Sigmoid colon (tissue), 7 donors: Measurements from ENCODE around the gene FSD1. TPM values are rescaled to one million over a fixed set of nuclear protein-coding genes. Genes with fewer than 3 reads are reported as not detected.

Experiments used
- DNase-seq: peaks from one replicate; pipeline ENCODE4 v3.0.0-alpha.2; 2019
- H3K27ac ChIP-seq, 4 donors: fragments of 200-600 bp; sonication (generic); one replicate each; pipeline ENCODE4 v1.5.1; 2016 to 2019; ENCODE audit warnings: mild to moderate bottlenecking in 1 of 4
- H3K27me3 ChIP-seq, 3 donors: fragments of 200-600 bp; sonication (generic); one replicate each; pipeline ENCODE4 v1.5.1; 2019; ENCODE audit warnings: mild to moderate bottlenecking in 1 of 3
- H3K36me3 ChIP-seq, 4 donors: fragments of 200-600 bp; sonication (generic); one replicate each; pipeline ENCODE4 v1.5.1; 2016 to 2019
- H3K4me1 ChIP-seq, 4 donors: fragments of 200-600 bp; sonication (generic); one replicate each; pipeline ENCODE4 v1.5.1; 2017 to 2019
- H3K4me3 ChIP-seq, 4 donors: fragments of 200-600 bp; sonication (generic); one replicate each; pipeline ENCODE4 v1.5.1; 2017 to 2019; ENCODE audit warnings: mild to moderate bottlenecking in 2 of 4, moderate library complexity in 1 of 4
- H3K9me3 ChIP-seq, 4 donors: fragments of 200-600 bp in 3 of 4; sonication (generic) in 3 of 4; one replicate each; pipeline versions ENCODE4 v1.5.1 to v1.6.1; 2013 to 2019
- EP300 ChIP-seq, 4 donors: sonication (generic); formaldehyde crosslinking; IDR thresholded peaks; one replicate each; pipeline ENCODE4 v1.6.1; 2017; ENCODE audit warnings: antibody characterized with exemption in 4 of 4
- POLR2A ChIP-seq, 2 donors: fragments of 450-650 bp; IDR thresholded peaks; one replicate each; pipeline ENCODE4 v1.6.1; 2016; ENCODE audit warnings: antibody characterized with exemption in 2 of 2, mild to moderate bottlenecking in 2 of 2, moderate library complexity in 2 of 2
- POLR2AphosphoS5 ChIP-seq, 4 donors: sonication (generic); formaldehyde crosslinking; IDR thresholded peaks; one replicate each; pipeline ENCODE4 v1.6.1; 2017; ENCODE audit warnings: antibody characterized with exemption in 4 of 4
- WGBS, 2 donors: extraction: QIAGEN DNeasy Blood & Tissue Kit; methylation state at CpG; one replicate each; pipeline ENCODE4 v1.1.7; 2013; 5-methylcytosine and 5-hydroxymethylcytosine counted together
- intact Hi-C: fragments of 100-400 bp; cut with DNase I; formaldehyde crosslinking; loops from one replicate; pipeline ENCODE4 v1.15.1; 2023
- polyA plus RNA-seq, 3 donors: library from polyadenylated mRNA; stranded (reverse); fragments of 200-250 nt; gene quantifications; one replicate each; pipeline ENCODE4 v1.2.3, GENCODE V29; 2013
- total RNA-seq, 4 donors: library from RNA; depleted of rRNA; stranded (reverse); fragments of >200 nt; gene quantifications; one replicate each; pipeline ENCODE4 v1.1.0, GENCODE V29; 2016
- TF ChIP-seq, protein P1 (sequence below), 4 experiments: fragments of 450-650 bp in 3 of 4; fragments of 200-600 bp in 1 of 4; IDR thresholded peaks; one replicate each; pipeline ENCODE4 v1.5.1; 2016 to 2019; ENCODE audit warnings: antibody characterized with exemption in 4 of 4, mild to moderate bottlenecking in 3 of 4, moderate library complexity in 2 of 4
- donor health status: healthy with polysubstance abuse.
- donor health status: Bipolar disorder and iron deficiency.
- donor health status: healthy.

The FSD1 gene
- total and polyA plus RNA-seq, 7 donors, result 1.1 to 2.6 (median 1.5) TPM; not detected in 3

GRCh38 chr19:4359627-4360000 lies 55.2 kb downstream of the FSD1 start:
- intact Hi-C loops, result no loop called here
- Histone ChIP-seq H3K4me3 (no peak overlapping the region), H3K4me1 (peaks cover 0 to 12% (median 5%) of the 10 kb centered on the region in 4 donors), H3K27me3 (no peaks in the 10 kb centered on the region), H3K27ac (peak overlapping the region in 2 of 4 donors; percentile 16 to 49), H3K9me3 (no peaks in the 10 kb centered on the region), H3K36me3 (peaks cover 20 to 73% (median 34%) of the 10 kb centered on the region in 4 donors)
- peak; percentile 71 for DNase-seq
- 82 to 86% methylated on average over 13 of the region's 13 CpGs for WGBS, 2 donors
- TF ChIP-seq POLR2A (IDR thresholded peaks at IDR 0.05) (no peak), EP300 (IDR thresholded peaks at IDR 0.05) (no peak), POLR2AphosphoS5 (IDR thresholded peaks at IDR 0.05) (no peak)
- TF ChIP-seq, protein P1, sequence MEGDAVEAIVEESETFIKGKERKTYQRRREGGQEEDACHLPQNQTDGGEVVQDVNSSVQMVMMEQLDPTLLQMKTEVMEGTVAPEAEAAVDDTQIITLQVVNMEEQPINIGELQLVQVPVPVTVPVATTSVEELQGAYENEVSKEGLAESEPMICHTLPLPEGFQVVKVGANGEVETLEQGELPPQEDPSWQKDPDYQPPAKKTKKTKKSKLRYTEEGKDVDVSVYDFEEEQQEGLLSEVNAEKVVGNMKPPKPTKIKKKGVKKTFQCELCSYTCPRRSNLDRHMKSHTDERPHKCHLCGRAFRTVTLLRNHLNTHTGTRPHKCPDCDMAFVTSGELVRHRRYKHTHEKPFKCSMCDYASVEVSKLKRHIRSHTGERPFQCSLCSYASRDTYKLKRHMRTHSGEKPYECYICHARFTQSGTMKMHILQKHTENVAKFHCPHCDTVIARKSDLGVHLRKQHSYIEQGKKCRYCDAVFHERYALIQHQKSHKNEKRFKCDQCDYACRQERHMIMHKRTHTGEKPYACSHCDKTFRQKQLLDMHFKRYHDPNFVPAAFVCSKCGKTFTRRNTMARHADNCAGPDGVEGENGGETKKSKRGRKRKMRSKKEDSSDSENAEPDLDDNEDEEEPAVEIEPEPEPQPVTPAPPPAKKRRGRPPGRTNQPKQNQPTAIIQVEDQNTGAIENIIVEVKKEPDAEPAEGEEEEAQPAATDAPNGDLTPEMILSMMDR (IDR thresholded peaks at IDR 0.05), result no peak

GRCh38 chr19:4360081-4360569 lies 55.7 kb downstream of the FSD1 start:
- H3K27ac ChIP-seq, result peak overlapping the region in 3 of 4 donors; percentile 22 to 49 (median 42)
- no peak for DNase-seq
- no peak overlapping the region for H3K4me3 ChIP-seq
- TF ChIP-seq POLR2A (IDR thresholded peaks at IDR 0.05), result no peak
- TF ChIP-seq POLR2AphosphoS5 (IDR thresholded peaks at IDR 0.05), result no peak
- no peak for TF ChIP-seq EP300 (IDR thresholded peaks at IDR 0.05)
- TF ChIP-seq, protein P1 (IDR thresholded peaks at IDR 0.05), result no peak
- intact Hi-C loops, result no loop called here
- no peaks in the 10 kb centered on the region for H3K27me3 ChIP-seq
- 76 to 78% methylated on average over 9 of the region's 9 CpGs for WGBS, 2 donors
- peaks cover 20 to 76% (median 36%) of the 10 kb centered on the region in 4 donors for H3K36me3 ChIP-seq
- H3K9me3 ChIP-seq, result no peaks in the 10 kb centered on the region
- H3K4me1 ChIP-seq, result peaks cover 0 to 12% (median 5%) of the 10 kb centered on the region in 4 donors

GRCh38 chr19:4360641-4361151 lies 56.3 kb downstream of the FSD1 start:
- H3K4me1 ChIP-seq, result peaks cover 0 to 12% (median 5%) of the 10 kb centered on the region in 4 donors
- intact Hi-C loops, result no loop called here
- TF ChIP-seq POLR2AphosphoS5 (IDR thresholded peaks at IDR 0.05), result peak in 2 of 4 donors; percentile 17 to 18
- TF ChIP-seq, protein P1 (IDR thresholded peaks at IDR 0.05), result no peak
- peak; percentile 79 for DNase-seq
- H3K4me3 ChIP-seq, result no peak overlapping the region
- WGBS, 2 donors, result 68 to 81% methylated on average over 12 of the region's 12 CpGs
- H3K36me3 ChIP-seq, result peaks cover 24 to 81% (median 38%) of the 10 kb centered on the region in 4 donors
- H3K27me3 ChIP-seq, result no peaks in the 10 kb centered on the region
- peak overlapping the region in 3 of 4 donors; percentile 22 to 49 (median 42) for H3K27ac ChIP-seq
- H3K9me3 ChIP-seq, result no peaks in the 10 kb centered on the region

DNA sequence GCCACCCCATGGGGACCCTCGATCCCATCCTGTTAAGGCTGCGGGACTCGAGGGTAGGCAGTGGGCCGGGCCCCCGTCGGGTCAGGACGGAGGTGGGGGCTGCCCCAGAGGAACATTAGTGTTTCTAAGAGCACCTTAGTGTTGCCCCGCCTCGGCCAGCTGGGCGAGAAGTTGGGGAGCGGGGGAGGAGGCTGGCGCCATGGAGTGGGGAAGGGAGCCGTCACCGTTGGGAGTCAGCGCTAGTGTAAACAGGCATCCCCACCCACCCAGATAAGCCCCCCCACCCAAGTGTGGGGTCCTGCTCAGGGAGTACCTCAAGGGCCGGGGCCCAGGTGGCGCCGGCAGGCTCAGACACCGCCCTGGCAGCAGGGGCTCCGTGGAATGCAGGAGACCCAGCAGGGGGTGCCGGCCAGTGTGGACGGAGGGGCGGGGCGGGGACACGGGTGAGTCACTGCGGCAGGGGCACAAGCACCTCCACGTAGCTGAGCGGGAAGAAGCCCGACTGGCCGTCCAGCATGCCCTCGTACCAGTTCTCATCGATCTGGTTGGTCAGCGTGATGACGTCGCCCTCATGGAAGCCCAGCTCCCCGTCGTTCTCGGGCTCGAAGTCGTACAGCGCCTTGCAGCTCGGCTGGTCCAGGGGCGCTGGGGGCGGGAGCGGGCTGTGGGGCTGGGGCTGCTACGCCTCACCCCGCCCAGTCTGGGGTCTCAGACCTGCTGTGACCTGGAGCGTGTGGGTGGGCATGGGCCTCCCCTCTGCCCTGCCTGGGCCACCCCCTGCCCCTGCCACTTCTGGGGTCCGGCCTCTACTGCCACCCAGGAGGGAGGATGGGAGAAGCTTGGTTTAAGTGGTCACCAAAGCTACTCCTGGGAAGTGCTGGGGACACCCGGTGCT lies 57.0 kb downstream of the FSD1 start:
- WGBS, 2 donors, result 88 to 89% methylated on average over 50 of the region's 50 CpGs
- H3K4me3 ChIP-seq, result no peak overlapping the region
- TF ChIP-seq POLR2A (IDR thresholded peaks at IDR 0.05) (no peak), POLR2AphosphoS5 (IDR thresholded peaks at IDR 0.05) (no peak), EP300 (IDR thresholded peaks at IDR 0.05) (no peak)
- TF ChIP-seq, protein P1 (IDR thresholded peaks at IDR 0.05), result no peak
- intact Hi-C loops, result no loop called here
- peak; percentile 68 for DNase-seq
- H3K27me3 ChIP-seq, result no peaks in the 10 kb centered on the region
- peaks cover 0 to 12% (median 5%) of the 10 kb centered on the region in 4 donors for H3K4me1 ChIP-seq
- H3K9me3 ChIP-seq, result no peaks in the 10 kb centered on the region
- peaks cover 26 to 81% (median 44%) of the 10 kb centered on the region in 4 donors for H3K36me3 ChIP-seq
- peak overlapping the region in 3 of 4 donors; percentile 22 to 49 (median 42) for H3K27ac ChIP-seq
